Measurements from ENCODE around the gene TSHZ2. TPM values are rescaled to one million over a fixed set of nuclear protein-coding genes. Genes with fewer than 3 reads are reported as not detected.

TSHZ2 gene
- total and polyA plus RNA-seq, 9 of the 15 experiments (the other 6 are each of a cell fraction or from before 2014, with no cell fraction given), result 0.03 to 0.20 (median 0.05) TPM; not detected in 4

- WGBS (ENCODE audit: insufficient coverage, low coverage, missing lambda C conversion rate), result 0% methylated on average over 2 of the region's 2 CpGs
- intact Hi-C loops (cut with micrococcal nuclease), result loop anchor here (10.0 kb wide), 1 partner anchor 637 kb away; no protein-coding TSS in a partner anchor
- TF ChIP-seq FOSL1 (tag; conservative IDR thresholded peaks at IDR 0.05), result peak; percentile 44; the same call in 1 of the 2 replicates
- no peak for TF ChIP-seq ZNF12 (CRISPR knock-in tag; IDR thresholded peaks at IDR 0.05)
- TF ChIP-seq ARID1B (IDR thresholded peaks at IDR 0.05), result 0 out of 2 replicates have a peak, but pooled peaks have one; percentile 17
- TF ChIP-seq TEAD4 (IDR thresholded peaks at IDR 0.05; ENCODE audit: low read length), result peak; percentile 47; the same call in 1 of the 2 replicates
- no peak for TF ChIP-seq TEAD4 (CRISPR knock-in tag; IDR thresholded peaks at IDR 0.05; ENCODE audit: borderline replicate concordance)
- TF ChIP-seq MAZ (CRISPR knock-in tag; conservative IDR thresholded peaks at IDR 0.05 in 1 of 2, IDR thresholded peaks at IDR 0.05 in 1 of 2), result peak in 1 of 2 experiments; percentile 13; a peak in 1 of 4 replicates
- TF ChIP-seq CREB3L1 (IDR thresholded peaks at IDR 0.05; ENCODE audit: borderline replicate concordance, low read depth), result no peak
- no peak for TF ChIP-seq RNF219 (CRISPR knock-in tag; IDR thresholded peaks at IDR 0.05)
- peak; percentile 38 to 40; a peak in 3 of 4 replicates for TF ChIP-seq KDM1A (IDR thresholded peaks at IDR 0.05)
- 0 out of 2 replicates have a peak, but pooled peaks have one; percentile 20 for TF ChIP-seq CBFA2T3 (IDR thresholded peaks at IDR 0.05)
- no peak for TF ChIP-seq RBM39 (optimal IDR thresholded peaks at IDR 0.05; ENCODE audit: low read depth, low read length)
- Histone ChIP-seq H3K9me3 (replicated peaks; ENCODE audit: control insufficient read depth, insufficient read depth, low read depth, low read length) (no peaks in the 10 kb centered on the region), H2AFZ (ENCODE audit: low read depth, low read length) (no peak overlapping the region), H3K4me2 (ENCODE audit: insufficient read depth, low read length) (no peak overlapping the region), H3K9me1 (ENCODE audit: control insufficient read depth, insufficient read depth, low read length) (no peaks in the 10 kb centered on the region), H3K9ac (ENCODE audit: insufficient read depth in 1 of 2, low read depth in 2 of 2, low read length in 2 of 2) (no peak overlapping the region), H3K27ac (ENCODE audit: extremely low read depth, low read depth, low read length) (no peak overlapping the region), H3K36me3 (ENCODE audit: control insufficient read depth, insufficient read depth, low read length) (no peaks in the 10 kb centered on the region), H3K79me2 (ENCODE audit: control insufficient read depth, insufficient read depth, low read length) (no peaks in the 10 kb centered on the region), H3K27me3 (ENCODE audit: control insufficient read depth in 2 of 2, insufficient read depth in 2 of 2, low read length in 2 of 2) (peaks cover 2 to 10% of the 10 kb centered on the region in 2 experiments; a peak in 2 of 5 replicates), H3K4me3 (no peak overlapping the region), H4K20me1 (replicated peaks; ENCODE audit: control insufficient read depth, insufficient read depth, low read length) (no peaks in the 10 kb centered on the region), H3K4me1 (replicated peaks in 1 of 2; ENCODE audit: control insufficient read depth in 2 of 2, insufficient read depth in 2 of 2, low read length in 2 of 2) (no peaks in the 10 kb centered on the region)
- BruUV-seq (replicated peaks), result no TSS peak
- FAIRE-seq (no peak), ATAC-seq (no peak), DNase-seq (ENCODE audit: extremely low read depth in 1 of 4, low spot score in 3 of 4) (no peak)
- CTCF ChIA-PET (ENCODE audit: low intra/inter-chr PET ratio), result no interaction called here
- in situ Hi-C loops (cut with MboI), result no loop called here
- POLR2A ChIA-PET, result no interaction called here
Observed at GRCh38 chr20:53427951-53428350, 455.8 kb downstream of the TSHZ2 start.
